Middle frontal gyrus (tissue), 1 donor: ENCODE results near the gene PITPNM3.

ENCODE experiments used
- DNase-seq: peaks from one replicate; pipeline ENCODE4 v3.0.0-alpha.2; 2015; ENCODE audit warnings: low spot score; ENCODE audit errors: extremely low spot score

The PITPNM3 gene

GRCh38 chr17:6551869-6552531 is 4.4 kb downstream of the PITPNM3 start:
- DNase-seq: no peak

DNA sequence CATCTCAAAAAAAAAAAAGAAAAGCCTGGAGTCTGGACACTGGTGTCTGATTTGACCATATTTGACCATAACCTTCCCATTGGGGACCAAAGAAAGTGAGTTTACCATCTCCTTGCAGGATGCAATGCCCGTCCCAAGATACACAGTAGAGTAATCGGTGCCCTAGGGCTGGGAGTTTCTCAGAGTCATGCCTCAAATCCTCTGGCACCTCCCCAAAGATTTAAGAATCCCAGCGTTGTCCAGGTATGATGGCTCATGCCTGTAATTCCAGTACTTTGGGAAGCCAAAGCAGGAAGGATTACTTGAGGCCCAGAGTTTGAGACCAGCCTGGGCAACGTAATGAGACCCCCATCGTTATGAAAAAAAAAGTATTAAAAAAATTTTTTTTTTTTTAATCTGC is 5.0 kb downstream of the PITPNM3 start:
- DNase-seq: no peak

DNA sequence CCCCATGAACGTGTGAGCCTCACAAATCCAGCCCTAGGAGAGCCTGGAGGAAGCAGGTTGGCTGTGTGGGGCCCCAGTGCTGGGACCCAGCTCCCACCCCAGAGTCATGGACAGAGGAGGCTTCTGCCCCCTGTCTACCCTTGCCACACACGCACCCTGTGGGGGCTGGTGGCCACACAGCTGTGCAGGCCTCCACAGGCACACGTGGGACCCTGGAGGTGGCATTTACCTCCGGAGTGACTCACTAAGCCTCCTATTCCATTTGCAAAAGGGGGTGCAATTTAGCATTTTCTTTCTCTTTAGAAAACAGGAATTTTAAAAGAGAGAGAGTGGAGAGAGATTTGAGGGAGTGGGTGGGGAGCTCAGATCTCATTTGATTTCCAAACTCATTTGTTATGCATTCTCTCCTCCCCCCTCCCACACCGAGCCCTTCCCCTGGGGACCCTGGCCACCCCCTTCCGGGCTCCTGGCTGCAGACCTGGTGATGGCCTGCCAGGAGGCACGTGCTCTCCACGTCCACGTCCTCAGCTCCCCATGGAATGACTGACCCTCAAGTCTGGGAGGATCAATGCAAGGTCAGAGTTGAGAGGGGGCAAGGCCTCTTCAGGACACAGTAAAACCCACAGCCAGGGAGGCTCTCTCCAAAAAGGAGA is 6.8 kb downstream of the PITPNM3 start:
- DNase-seq: no peak

DNA sequence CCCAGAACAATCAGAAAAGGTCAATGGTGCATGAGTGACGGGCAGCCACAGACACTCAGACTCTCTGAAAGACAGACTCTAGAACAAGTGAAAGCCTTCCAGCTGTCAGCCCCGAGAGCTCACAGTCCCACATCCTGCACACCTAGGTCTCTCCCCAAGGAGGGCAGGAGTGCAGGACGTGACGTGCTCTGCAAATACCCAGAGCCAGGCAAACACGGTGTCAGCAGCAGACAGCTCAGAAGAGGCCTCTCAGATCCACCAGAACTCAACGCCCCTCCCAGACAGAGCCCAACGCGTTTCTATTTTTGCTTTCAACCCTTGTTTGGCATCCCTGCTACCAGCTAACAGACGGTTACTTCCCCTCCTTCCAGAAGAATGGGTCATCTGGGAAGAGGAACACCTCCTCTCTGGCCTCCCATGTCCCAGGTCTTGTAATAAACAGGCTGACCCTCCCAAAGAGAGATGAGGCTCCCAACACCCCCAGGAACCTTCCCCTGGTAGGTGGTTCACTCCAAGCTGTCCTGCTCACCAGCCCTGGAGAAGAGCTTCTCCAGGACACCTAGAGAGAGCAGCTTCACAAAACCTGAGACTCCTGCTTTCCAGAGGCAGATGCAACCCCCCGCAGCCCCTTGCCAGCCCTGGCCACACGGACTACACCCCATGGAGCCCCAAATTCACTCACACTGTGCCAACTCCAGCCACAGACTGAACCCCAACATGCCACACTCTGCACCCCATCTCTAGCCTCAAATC is 7.6 kb downstream of the PITPNM3 start:
- peak; percentile 30 for DNase-seq

- DNase-seq: no peak
Observed at GRCh38 chr17:6548034-6548433, 8.3 kb downstream of the PITPNM3 start.

- no peak for DNase-seq
Observed at GRCh38 chr17:6547336-6547735, 9.0 kb downstream of the PITPNM3 start.

DNA sequence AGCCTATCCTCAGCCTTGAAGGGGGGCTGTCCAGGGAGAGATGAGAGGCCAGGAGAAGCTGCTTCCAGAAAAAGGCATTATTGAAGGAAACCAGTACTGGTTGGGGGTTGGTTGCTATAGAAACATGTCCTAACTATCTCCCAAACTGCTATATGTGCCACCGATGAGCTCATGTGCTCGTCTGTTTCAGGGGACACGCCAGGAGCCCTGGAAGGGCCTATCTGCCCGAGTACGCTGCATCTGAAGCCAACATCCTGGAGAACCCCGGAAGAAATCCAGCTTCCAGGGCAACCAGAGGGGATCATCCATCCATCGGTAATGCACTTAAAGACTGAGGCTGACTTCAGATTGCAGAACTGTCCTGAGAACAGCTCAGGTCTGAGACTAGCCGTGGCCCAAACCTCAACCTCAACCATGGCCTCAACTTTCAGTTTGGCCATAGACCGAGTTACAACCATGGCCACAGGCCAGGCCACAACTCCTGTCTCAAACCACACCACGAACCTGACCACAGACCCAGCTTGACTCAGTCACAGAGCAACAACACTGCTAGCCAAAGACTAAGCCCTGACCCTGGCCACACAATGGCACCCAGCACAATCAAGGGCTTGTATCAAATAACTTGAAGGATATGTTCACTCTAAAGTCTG is 10.2 kb downstream of the PITPNM3 start:
- no peak for DNase-seq

GRCh38 chr17:6545291-6545690 is 11.1 kb downstream of the PITPNM3 start:
- no peak for DNase-seq

DNA sequence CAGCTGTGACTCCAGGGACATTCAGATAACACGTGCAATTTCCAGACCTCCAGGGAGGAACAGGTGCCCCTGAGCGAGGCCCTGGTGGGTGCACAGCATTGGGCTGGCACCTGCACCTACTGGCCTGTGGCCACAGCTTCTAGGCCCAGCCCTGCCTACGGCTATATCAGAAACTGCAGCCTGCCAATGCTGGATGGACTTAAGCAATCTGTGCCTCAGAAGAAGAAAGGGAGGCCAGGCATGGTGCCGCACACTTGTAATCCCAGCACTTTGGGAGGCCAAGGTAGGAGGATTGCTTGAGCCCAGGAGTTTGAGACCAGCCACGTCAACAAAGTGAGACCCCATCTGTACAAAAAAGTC is 12.4 kb downstream of the PITPNM3 start:
- DNase-seq: no peak

DNA sequence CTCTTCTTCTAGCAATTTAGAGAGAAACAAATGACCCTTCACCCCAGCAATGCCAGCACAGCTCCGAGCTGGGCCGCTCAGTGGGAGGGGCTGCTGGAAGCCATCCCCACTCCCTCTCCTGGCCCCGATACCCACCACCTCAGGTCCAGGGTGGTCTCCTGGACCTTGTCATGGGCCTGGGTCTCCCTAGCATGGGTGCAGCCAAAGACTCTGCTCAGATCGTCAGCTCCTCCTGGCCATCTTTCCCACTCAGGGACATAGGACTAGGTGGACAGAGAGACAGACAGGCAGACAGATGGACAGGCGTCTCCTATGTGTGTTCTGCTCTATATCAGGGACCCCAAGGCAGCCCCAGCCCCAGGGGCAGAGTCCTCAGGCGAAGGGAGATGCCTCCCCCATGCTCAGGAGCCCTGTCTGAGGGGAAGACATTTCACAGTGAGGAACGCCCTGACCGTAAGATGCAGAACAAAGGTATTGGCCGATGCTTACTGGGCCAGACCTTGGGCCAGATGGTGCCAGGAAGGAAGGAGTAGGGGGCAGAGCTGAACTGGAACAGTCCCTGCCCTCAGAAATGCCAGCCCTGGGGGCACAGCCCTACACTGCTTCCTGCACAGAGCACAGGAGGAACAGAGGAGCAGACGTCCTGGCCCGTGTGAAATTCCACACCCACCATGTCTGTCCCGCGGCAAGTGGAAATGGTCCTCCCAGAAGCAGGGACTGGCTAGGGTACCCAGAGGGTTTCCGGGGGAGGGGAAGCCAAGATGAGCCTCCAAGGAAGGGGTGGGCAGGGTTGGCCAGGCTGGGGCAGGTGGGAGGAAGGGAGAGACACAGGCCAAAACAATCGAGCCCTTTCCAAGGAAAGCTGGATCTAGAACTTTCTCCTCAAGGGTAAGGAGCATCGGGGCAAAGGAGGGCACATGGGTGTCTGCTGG is 13.0 kb downstream of the PITPNM3 start:
- DNase-seq: no peak

DNA sequence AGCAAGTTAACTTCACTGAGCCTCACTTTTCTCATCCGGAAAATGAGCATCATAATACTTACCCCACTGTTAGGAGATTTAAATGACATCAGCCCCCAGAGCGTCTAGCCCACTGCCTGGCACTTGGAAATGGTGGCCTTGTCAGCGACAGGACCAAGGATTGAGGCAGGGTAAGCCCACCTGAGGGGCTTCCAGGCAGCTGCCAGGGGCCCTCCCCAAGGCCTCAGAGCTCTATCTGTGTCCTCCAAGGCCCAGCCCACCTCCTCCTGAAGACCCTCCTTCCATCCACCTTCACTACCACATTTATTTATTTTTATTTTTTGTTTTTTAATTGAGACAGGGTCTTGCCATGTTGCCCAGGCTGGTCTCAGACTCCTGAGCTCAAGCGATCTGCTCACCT is 13.8 kb downstream of the PITPNM3 start:
- no peak for DNase-seq

DNA sequence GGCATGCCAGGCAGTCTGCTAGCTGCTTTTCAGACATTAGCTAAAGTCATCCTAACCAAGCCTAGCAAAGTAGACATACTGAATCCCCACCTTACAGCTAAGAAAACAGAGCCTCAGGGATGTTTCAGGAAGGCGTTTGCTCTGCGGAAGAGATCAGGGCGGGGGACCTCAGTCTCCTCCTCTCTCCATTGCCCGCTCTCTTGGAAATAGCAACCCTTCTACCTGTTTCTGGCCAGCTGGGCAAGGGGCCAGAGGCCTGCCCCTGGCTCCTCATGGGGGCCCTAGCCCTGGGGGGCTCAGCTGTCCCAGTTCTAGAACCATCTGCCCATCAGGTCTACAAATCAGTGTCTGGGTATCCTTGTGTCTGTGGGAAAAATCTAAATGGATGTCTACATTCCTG is 14.5 kb downstream of the PITPNM3 start:
- no peak for DNase-seq

DNA sequence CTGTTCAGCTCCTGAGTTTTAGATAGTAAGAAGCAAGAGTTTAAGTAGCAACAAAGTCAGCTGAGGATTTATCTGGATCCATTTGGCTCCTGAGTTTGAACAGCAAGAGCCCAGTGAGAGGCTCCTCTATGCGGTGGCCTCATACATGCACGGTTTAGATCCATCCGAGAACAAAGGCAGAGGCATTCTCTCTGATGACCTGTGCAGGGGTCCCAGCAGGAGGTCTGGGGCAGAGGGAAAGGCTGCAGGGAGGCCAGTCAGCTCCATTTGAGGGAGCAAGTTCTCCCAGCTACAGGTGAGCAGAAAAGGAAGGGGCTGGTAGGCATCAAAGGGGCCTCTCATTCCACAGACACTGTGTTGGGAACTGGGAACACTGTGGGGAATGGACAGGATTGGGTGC is 16.5 kb downstream of the PITPNM3 start:
- DNase-seq: no peak

- DNase-seq: no peak
Observed at GRCh38 chr17:6536566-6537065, 19.7 kb downstream of the PITPNM3 start.

GRCh38 chr17:6536053-6536452 is 20.3 kb downstream of the PITPNM3 start:
- DNase-seq: no peak

DNA sequence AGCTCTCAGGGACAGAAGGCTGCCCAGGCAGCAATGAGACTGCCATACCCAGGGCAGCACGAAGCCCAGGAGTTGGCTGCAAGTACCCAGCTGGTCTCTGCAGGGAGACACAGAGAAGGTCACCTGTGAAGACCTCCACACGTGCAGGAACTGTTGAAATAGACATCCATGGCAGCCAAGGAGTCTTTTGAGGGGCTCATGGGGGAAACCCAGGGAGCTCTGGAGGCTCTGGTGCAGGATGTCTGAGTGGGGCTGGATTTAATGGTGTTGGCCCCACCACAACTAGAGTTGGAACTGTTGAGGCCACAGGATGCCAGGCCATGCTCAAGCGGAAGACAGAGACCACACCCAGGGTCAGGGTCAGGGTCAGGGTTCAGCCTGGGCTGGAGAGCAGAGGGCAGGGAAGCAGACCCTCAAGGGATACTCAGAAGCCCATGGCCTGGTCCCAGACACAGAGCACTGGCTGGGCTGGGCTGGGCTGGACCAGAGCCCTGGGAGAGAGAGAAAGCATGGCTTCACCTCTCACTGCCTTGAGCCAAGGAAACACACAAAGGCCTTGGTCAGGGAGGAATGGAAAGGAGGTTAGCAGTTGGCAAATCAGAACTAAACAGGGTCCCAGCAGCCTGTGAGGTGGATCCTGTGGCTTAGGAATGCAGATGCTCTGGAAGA is 21.4 kb downstream of the PITPNM3 start:
- DNase-seq: no peak

DNA sequence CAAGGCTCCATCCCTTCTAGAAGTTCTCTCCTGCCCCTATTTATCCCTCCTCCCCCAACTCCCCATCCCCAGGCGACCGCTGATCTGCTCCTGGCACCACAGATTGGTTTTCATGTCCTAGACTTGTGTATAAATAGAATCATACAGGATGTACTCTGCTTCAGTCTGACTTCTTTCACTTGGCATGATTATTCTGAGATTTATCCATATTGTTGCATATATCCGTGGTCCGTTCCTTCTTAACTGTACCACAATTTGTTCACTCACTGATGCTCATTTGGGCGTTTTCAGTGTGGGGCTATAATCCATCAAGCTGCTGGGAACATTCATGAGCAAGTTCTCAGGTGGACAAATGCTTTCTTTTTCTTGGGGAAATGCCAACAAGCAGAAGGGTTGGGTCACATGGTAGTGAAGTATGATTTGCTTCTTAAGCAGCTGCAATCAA is 23.9 kb downstream of the PITPNM3 start:
- no peak for DNase-seq

DNA sequence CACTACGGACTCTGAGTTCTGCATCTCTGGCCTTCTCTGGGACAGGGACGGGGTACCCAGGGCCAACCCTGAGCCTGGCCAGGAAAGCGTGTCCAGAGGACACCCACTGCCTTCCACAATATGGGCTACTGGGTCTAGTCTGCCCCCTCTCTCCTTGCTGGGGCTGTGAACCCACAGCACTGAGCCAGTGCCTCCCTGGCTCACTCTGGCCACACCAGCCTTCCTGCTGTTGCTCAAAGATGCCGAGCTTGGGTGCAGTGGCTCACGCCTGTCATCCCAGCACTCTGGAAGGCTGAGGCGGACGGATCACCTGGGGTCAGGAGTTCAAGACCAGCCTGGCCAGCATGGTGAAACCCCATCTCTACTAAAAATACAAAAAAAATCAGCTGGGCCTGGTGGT is 24.8 kb downstream of the PITPNM3 start:
- no peak for DNase-seq

- no peak for DNase-seq
Observed at GRCh38 chr17:6530324-6530920, 25.9 kb downstream of the PITPNM3 start.

- DNase-seq: peak; percentile 16
Observed at GRCh38 chr17:6528557-6528956, 27.8 kb downstream of the PITPNM3 start.
